AG04450 (cell line): Measurements from ENCODE around the gene NRG3. TPM values are rescaled to one million over a fixed set of nuclear protein-coding genes. Genes with fewer than 3 reads are reported as not detected.

Experiments used
- CTCF ChIA-PET: fragments of 300-600, 350-600 bp; formaldehyde crosslinking; extraction: SDS; loops from one replicate; lab custom pipeline; 2022; ENCODE audit warnings: antibody characterized with exemption, inconsistent platforms; lab: Charles Lee
- POLR2A ChIA-PET: fragments of 350-600 bp; formaldehyde crosslinking; extraction: SDS; loops from one replicate; lab custom pipeline; 2021; ENCODE audit warnings: antibody characterized with exemption, inconsistent platforms; lab: Yijun Ruan, JAX
- DNase-seq: peaks from one replicate; pipeline ENCODE4 v3.0.0-alpha.2; 2011; ENCODE audit warnings: low read depth, low spot score
- H3K27ac ChIP-seq: one replicate; pipeline ENCODE4 v1.5.1; 2012; ENCODE audit warnings: low read depth, low read length, control low read depth
- H3K27me3 ChIP-seq: one replicate; pipeline ENCODE4 v1.6.0; 2012; ENCODE audit warnings: low read length; ENCODE audit not compliant: control insufficient read depth, insufficient read depth
- H3K4me3 ChIP-seq: 2 replicates; pipeline ENCODE4 v1.5.1; 2011; ENCODE audit warnings: mild to moderate bottlenecking, low read depth, low read length, control low read depth
- H3K9me3 ChIP-seq: 2 replicates; pipeline ENCODE4 v1.5.1; 2012; ENCODE audit warnings: low read length; ENCODE audit not compliant: control insufficient read depth, insufficient read depth
- CTCF ChIP-seq: IDR thresholded peaks from 2 replicates; pipeline ENCODE4 v1.5.1; 2011; ENCODE audit warnings: low read depth, low read length, control low read depth, inconsistent platforms
- polyA plus RNA-seq: library from polyadenylated mRNA; depleted of rRNA; stranded (reverse); fragments of >200 nt; gene quantifications from 2 replicates; pipeline ENCODE4 v1.2.3, GENCODE V29; 2011

The NRG3 gene
- polyA plus RNA-seq, 1 experiment = not detected

GRCh38 chr10:82968533-82968932 lies 1093.5 kb downstream of the NRG3 start:
- no peak for DNase-seq
- no peak for TF ChIP-seq CTCF
- Histone ChIP-seq H3K27me3 (no peaks in the 10 kb centered on the region), H3K9me3 (no peaks in the 10 kb centered on the region), H3K27ac (no peak overlapping the region), H3K4me3 (no peak overlapping the region)
- POLR2A ChIA-PET = no interaction called here
- CTCF ChIA-PET = no interaction called here

- Histone ChIP-seq H3K27ac (no peak overlapping the region), H3K4me3 (no peak overlapping the region), H3K27me3 (no peaks in the 10 kb centered on the region), H3K9me3 (no peaks in the 10 kb centered on the region)
- peak; percentile 33 for TF ChIP-seq CTCF
- ChIA-PET CTCF (interaction anchor here (0.6 to 1.7 kb wide), 4 partner anchors 10 to 173 kb away, joined by 3 to 5 read pairs (median 4); no protein-coding TSS in a partner anchor), POLR2A (no interaction called here)
- no peak for DNase-seq
Measured at GRCh38 chr10:82969405-82969804, 1094.4 kb downstream of the NRG3 start.

GRCh38 chr10:82980321-82980720 lies 1105.3 kb downstream of the NRG3 start:
- no peak for DNase-seq
- CTCF ChIA-PET = no interaction called here
- no peak overlapping the region for H3K27ac ChIP-seq
- POLR2A ChIA-PET = no interaction called here
- no peaks in the 10 kb centered on the region for H3K9me3 ChIP-seq
- no peak overlapping the region for H3K4me3 ChIP-seq
- H3K27me3 ChIP-seq = no peaks in the 10 kb centered on the region
- TF ChIP-seq CTCF = no peak

- ChIA-PET CTCF (no interaction called here), POLR2A (no interaction called here)
- no peaks in the 10 kb centered on the region for H3K27me3 ChIP-seq
- DNase-seq = peak; percentile 6
- H3K9me3 ChIP-seq = no peaks in the 10 kb centered on the region
- no peak for TF ChIP-seq CTCF
- no peak overlapping the region for H3K27ac ChIP-seq
- H3K4me3 ChIP-seq = no peak overlapping the region
Measured at GRCh38 chr10:82981137-82981723, 1106.2 kb downstream of the NRG3 start.

GRCh38 chr10:82982110-82982608 lies 1107.2 kb downstream of the NRG3 start:
- Histone ChIP-seq H3K27me3 (no peaks in the 10 kb centered on the region), H3K4me3 (no peak overlapping the region), H3K27ac (peak overlapping the region; percentile 52), H3K9me3 (no peaks in the 10 kb centered on the region)
- peak; percentile 67 for DNase-seq
- ChIA-PET CTCF (no interaction called here), POLR2A (no interaction called here)
- no peak for TF ChIP-seq CTCF
